Cardiac muscle cell (in vitro differentiated cells and primary cell): ENCODE results near the gene TAS2R13. TPM values are rescaled to one million over a fixed set of nuclear protein-coding genes. Genes with fewer than 3 reads are reported as not detected.

ENCODE experiments used
- DNase-seq, 2 donors: peaks; one replicate each; pipeline versions ENCODE4 v3.0.0 to v3.0.0-alpha.2; 2010 to 2017; ENCODE audit warnings: low read depth in 1 of 2, low spot score in 1 of 2
- H3K27ac ChIP-seq: fragments of 200-600 bp; sonication (generic); 2 replicates; pipeline ENCODE4 v1.5.1; 2016
- H3K27me3 ChIP-seq: fragments of 200-600 bp; sonication (generic); 2 replicates; pipeline ENCODE4 v1.6.0; 2016; ENCODE audit warnings: control low read depth
- H3K36me3 ChIP-seq: fragments of 200-600 bp; sonication (generic); 2 replicates; pipeline ENCODE4 v1.5.1; 2016; ENCODE audit warnings: control low read depth
- H3K4me1 ChIP-seq: fragments of 200-600 bp; sonication (generic); 2 replicates; pipeline ENCODE4 v1.8.1; 2017; ENCODE audit warnings: low read depth, mild to moderate bottlenecking, mixed run types
- H3K4me3 ChIP-seq: fragments of 200-600 bp; sonication (generic); 2 replicates; pipeline ENCODE4 v1.5.1; 2016; ENCODE audit warnings: mild to moderate bottlenecking
- H3K9me3 ChIP-seq: fragments of 200-600 bp; sonication (generic); 2 replicates; pipeline ENCODE4 v1.5.1; 2017; ENCODE audit warnings: low read depth, mild to moderate bottlenecking, control low read depth
- CTCF ChIP-seq: IDR thresholded peaks from 2 replicates; pipeline ENCODE4 v1.5.1; 2012; ENCODE audit warnings: low read depth, mild to moderate bottlenecking, low read length
- polyA plus RNA-seq: library from polyadenylated mRNA; unstranded; fragments of >200 nt; fragmentation: Nextera tagmentation; extraction: Ambion mirVana; gene quantifications from 2 replicates; pipeline ENCODE4 v1.2.1, GENCODE V29; 2016
- total RNA-seq: library from RNA; depleted of rRNA; stranded (reverse); fragments of >200 nt; gene quantifications from 2 replicates; pipeline ENCODE4 v1.2.3, GENCODE V29; 2016

The TAS2R13 gene
- total and polyA plus RNA-seq, 2 experiments from 2014 or later, result 0.69 TPM; not detected in 1

GRCh38 chr12:10941916-10942607 lies 32.7 kb upstream of the TAS2R13 start:
- no peak for TF ChIP-seq CTCF
- no peaks in the 10 kb centered on the region for H3K4me1 ChIP-seq
- no peaks in the 10 kb centered on the region for H3K9me3 ChIP-seq
- no peak overlapping the region for H3K4me3 ChIP-seq
- H3K27ac ChIP-seq, result no peak overlapping the region
- no peak for DNase-seq
- H3K36me3 ChIP-seq, result no peaks in the 10 kb centered on the region
- H3K27me3 ChIP-seq, result no peaks in the 10 kb centered on the region

- no peaks in the 10 kb centered on the region for H3K9me3 ChIP-seq
- H3K4me3 ChIP-seq, result no peak overlapping the region
- DNase-seq, result no peak
- H3K27me3 ChIP-seq, result no peaks in the 10 kb centered on the region
- no peaks in the 10 kb centered on the region for H3K4me1 ChIP-seq
- no peak for TF ChIP-seq CTCF
- no peak overlapping the region for H3K27ac ChIP-seq
- H3K36me3 ChIP-seq, result no peaks in the 10 kb centered on the region
Measured at GRCh38 chr12:10941369-10941768, 32.0 kb upstream of the TAS2R13 start.

GRCh38 chr12:10940389-10940788 lies 31.0 kb upstream of the TAS2R13 start:
- Histone ChIP-seq H3K36me3 (no peaks in the 10 kb centered on the region), H3K4me1 (no peaks in the 10 kb centered on the region), H3K9me3 (no peaks in the 10 kb centered on the region), H3K27ac (no peak overlapping the region), H3K4me3 (no peak overlapping the region), H3K27me3 (no peaks in the 10 kb centered on the region)
- TF ChIP-seq CTCF, result no peak
- peak in 1 of 2 donors; percentile 57 for DNase-seq

GRCh38 chr12:10939163-10939562 lies 29.8 kb upstream of the TAS2R13 start, which contains the start of gene TAS2R14:
TAS2R14 (minus strand) TSS chr12:10939263; CDS start chr12:10939207, 56 bp downstream.
- no peak within 1 kb of the TSS for H3K4me3 ChIP-seq
- no peaks in the 10 kb centered on the region for H3K4me1 ChIP-seq
- H3K9me3 ChIP-seq, result no peaks in the 10 kb centered on the region
- DNase-seq, result no peak
- TF ChIP-seq CTCF, result no peak
- H3K36me3 ChIP-seq, result no peaks in the 10 kb centered on the region
- H3K27ac ChIP-seq, result no peak within 1 kb of the TSS
- H3K27me3 ChIP-seq, result no peaks in the 10 kb centered on the region

GRCh38 chr12:10936506-10936905 lies 27.1 kb upstream of the TAS2R13 start:
- H3K27me3 ChIP-seq, result no peaks in the 10 kb centered on the region
- DNase-seq, result no peak
- no peaks in the 10 kb centered on the region for H3K4me1 ChIP-seq
- no peaks in the 10 kb centered on the region for H3K9me3 ChIP-seq
- no peak for TF ChIP-seq CTCF
- H3K4me3 ChIP-seq, result no peak overlapping the region
- H3K36me3 ChIP-seq, result no peaks in the 10 kb centered on the region
- no peak overlapping the region for H3K27ac ChIP-seq
